ENCODE data around the gene UROS.

DNA sequence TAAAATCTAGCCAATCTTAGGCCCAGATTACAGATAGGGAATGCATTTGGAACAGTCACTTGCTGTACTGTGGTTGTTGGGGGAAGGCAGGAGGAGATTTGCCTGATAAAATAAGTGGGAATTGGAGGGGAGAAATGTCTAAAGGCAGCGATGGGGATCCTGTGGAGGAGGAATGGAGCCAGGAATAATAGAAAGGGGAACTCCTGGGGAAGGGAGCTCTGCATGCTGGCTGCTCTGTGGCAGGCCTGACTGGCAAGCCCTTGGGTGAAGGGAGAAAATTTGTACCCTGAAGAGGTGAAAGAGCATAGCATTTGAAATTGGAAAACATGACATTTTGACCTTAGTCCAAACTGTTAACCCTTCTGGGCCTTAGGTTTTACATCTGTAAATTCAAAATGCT, 61.1 kb downstream of the UROS start:
- TF ChIP-seq, protein P1, sequence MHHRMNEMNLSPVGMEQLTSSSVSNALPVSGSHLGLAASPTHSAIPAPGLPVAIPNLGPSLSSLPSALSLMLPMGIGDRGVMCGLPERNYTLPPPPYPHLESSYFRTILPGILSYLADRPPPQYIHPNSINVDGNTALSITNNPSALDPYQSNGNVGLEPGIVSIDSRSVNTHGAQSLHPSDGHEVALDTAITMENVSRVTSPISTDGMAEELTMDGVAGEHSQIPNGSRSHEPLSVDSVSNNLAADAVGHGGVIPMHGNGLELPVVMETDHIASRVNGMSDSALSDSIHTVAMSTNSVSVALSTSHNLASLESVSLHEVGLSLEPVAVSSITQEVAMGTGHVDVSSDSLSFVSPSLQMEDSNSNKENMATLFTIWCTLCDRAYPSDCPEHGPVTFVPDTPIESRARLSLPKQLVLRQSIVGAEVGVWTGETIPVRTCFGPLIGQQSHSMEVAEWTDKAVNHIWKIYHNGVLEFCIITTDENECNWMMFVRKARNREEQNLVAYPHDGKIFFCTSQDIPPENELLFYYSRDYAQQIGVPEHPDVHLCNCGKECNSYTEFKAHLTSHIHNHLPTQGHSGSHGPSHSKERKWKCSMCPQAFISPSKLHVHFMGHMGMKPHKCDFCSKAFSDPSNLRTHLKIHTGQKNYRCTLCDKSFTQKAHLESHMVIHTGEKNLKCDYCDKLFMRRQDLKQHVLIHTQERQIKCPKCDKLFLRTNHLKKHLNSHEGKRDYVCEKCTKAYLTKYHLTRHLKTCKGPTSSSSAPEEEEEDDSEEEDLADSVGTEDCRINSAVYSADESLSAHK (tag by site-specific recombination; IDR thresholded peaks at IDR 0.05): no peak
- TF ChIP-seq ZNF544 (tag by site-specific recombination; IDR thresholded peaks at IDR 0.05) (no peak), ZNF302 (tag by site-specific recombination; IDR thresholded peaks at IDR 0.05; ENCODE audit: low read depth) (no peak), ZNF473 (tag by site-specific recombination; IDR thresholded peaks at IDR 0.05) (no peak), OVOL3 (tag by site-specific recombination; IDR thresholded peaks at IDR 0.05) (no peak), ZBTB8A (tag by site-specific recombination; IDR thresholded peaks at IDR 0.05) (no peak), SETDB1 (IDR thresholded peaks at IDR 0.05; ENCODE audit: insufficient read length, low read length) (no peak), ZNF221 (tag by site-specific recombination; IDR thresholded peaks at IDR 0.05; ENCODE audit: borderline replicate concordance) (no peak), ZBTB7A (tag by site-specific recombination; IDR thresholded peaks at IDR 0.05; ENCODE audit: low read depth) (no peak)
- TF ChIP-seq, protein P2, sequence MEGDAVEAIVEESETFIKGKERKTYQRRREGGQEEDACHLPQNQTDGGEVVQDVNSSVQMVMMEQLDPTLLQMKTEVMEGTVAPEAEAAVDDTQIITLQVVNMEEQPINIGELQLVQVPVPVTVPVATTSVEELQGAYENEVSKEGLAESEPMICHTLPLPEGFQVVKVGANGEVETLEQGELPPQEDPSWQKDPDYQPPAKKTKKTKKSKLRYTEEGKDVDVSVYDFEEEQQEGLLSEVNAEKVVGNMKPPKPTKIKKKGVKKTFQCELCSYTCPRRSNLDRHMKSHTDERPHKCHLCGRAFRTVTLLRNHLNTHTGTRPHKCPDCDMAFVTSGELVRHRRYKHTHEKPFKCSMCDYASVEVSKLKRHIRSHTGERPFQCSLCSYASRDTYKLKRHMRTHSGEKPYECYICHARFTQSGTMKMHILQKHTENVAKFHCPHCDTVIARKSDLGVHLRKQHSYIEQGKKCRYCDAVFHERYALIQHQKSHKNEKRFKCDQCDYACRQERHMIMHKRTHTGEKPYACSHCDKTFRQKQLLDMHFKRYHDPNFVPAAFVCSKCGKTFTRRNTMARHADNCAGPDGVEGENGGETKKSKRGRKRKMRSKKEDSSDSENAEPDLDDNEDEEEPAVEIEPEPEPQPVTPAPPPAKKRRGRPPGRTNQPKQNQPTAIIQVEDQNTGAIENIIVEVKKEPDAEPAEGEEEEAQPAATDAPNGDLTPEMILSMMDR (tag by site-specific recombination; IDR thresholded peaks at IDR 0.05): no peak
- TF ChIP-seq, protein P3, sequence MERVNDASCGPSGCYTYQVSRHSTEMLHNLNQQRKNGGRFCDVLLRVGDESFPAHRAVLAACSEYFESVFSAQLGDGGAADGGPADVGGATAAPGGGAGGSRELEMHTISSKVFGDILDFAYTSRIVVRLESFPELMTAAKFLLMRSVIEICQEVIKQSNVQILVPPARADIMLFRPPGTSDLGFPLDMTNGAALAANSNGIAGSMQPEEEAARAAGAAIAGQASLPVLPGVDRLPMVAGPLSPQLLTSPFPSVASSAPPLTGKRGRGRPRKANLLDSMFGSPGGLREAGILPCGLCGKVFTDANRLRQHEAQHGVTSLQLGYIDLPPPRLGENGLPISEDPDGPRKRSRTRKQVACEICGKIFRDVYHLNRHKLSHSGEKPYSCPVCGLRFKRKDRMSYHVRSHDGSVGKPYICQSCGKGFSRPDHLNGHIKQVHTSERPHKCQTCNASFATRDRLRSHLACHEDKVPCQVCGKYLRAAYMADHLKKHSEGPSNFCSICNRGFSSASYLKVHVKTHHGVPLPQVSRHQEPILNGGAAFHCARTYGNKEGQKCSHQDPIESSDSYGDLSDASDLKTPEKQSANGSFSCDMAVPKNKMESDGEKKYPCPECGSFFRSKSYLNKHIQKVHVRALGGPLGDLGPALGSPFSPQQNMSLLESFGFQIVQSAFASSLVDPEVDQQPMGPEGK (tag by site-specific recombination; IDR thresholded peaks at IDR 0.05): no peak
- TF ChIP-seq, protein P4, sequence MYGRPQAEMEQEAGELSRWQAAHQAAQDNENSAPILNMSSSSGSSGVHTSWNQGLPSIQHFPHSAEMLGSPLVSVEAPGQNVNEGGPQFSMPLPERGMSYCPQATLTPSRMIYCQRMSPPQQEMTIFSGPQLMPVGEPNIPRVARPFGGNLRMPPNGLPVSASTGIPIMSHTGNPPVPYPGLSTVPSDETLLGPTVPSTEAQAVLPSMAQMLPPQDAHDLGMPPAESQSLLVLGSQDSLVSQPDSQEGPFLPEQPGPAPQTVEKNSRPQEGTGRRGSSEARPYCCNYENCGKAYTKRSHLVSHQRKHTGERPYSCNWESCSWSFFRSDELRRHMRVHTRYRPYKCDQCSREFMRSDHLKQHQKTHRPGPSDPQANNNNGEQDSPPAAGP (tag by site-specific recombination; IDR thresholded peaks at IDR 0.05): no peak
- TF ChIP-seq, protein P5, sequence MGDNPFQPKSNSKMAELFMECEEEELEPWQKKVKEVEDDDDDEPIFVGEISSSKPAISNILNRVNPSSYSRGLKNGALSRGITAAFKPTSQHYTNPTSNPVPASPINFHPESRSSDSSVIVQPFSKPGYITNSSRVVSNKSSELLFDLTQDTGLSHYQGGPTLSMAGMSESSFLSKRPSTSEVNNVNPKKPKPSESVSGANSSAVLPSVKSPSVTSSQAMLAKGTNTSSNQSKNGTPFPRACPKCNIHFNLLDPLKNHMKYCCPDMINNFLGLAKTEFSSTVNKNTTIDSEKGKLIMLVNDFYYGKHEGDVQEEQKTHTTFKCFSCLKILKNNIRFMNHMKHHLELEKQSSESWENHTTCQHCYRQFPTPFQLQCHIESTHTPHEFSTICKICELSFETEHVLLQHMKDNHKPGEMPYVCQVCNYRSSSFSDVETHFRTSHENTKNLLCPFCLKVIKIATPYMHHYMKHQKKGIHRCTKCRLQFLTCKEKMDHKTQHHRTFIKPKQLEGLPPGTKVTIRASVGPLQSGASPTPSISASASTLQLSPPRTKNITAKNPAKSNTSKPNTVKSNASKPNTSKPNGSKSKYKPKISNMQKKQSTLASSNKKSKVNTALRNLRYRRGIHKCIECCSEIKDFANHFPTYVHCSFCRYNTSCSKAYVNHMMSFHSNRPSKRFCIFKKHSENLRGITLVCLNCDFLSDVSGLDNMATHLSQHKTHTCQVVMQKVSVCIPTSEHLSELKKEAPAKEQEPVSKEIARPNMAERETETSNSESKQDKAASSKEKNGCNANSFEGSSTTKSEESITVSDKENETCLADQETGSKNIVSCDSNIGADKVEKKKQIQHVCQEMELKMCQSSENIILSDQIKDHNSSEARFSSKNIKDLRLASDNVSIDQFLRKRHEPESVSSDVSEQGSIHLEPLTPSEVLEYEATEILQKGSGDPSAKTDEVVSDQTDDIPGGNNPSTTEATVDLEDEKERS (tag by site-specific recombination; IDR thresholded peaks at IDR 0.05): no peak
